Measurements from ENCODE around the gene PHLDA1.

The PHLDA1 gene

DNA sequence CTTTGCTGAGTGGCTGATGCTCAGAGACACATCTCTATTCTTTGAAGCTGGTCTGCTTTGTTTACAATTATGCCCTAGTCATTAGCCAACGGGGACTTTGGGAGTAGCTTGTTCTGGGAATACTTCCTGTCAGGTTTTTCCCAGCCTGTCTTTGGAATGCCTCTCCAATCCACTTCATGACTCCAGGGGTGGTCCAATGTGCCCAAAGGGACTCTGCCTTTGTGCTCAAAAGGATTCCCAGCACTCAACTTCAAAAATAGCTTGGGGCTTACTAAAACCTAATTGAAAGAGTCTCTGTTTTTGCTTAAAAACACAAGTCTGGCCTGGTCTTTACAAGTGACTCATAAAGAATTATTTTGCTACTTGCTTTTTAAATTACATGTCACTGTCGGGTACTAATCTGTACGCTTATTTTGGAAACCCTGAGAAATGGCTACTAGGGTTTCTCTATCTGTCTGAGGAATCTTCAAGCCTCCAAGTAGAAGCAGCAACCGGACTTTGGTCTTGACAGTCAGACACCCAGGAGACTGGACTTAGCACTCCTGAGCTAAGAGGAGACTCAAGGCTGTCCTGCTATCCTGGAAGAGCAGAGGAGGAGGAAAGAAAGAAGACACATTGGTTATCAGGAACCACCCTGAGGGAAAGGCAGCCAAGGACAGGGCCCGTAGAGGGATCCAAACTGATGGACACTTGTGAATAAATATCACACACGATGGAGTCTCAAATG, 20.7 kb downstream of the PHLDA1 start:
- Mint-ChIP-seq H3K36me3 (ENCODE audit: low read depth) (no peaks in the 10 kb centered on the region), H3K4me3 (no peak overlapping the region), H3K9me3 (no peaks in the 10 kb centered on the region), H3K27me3 (ENCODE audit: low read depth) (peaks cover 18% of the 10 kb centered on the region), H3K27ac (peak overlapping the region in 1 of 3 experiments; percentile 47), H3K4me1 (peaks cover 26% of the 10 kb centered on the region)
- TF ChIP-seq, protein P1, sequence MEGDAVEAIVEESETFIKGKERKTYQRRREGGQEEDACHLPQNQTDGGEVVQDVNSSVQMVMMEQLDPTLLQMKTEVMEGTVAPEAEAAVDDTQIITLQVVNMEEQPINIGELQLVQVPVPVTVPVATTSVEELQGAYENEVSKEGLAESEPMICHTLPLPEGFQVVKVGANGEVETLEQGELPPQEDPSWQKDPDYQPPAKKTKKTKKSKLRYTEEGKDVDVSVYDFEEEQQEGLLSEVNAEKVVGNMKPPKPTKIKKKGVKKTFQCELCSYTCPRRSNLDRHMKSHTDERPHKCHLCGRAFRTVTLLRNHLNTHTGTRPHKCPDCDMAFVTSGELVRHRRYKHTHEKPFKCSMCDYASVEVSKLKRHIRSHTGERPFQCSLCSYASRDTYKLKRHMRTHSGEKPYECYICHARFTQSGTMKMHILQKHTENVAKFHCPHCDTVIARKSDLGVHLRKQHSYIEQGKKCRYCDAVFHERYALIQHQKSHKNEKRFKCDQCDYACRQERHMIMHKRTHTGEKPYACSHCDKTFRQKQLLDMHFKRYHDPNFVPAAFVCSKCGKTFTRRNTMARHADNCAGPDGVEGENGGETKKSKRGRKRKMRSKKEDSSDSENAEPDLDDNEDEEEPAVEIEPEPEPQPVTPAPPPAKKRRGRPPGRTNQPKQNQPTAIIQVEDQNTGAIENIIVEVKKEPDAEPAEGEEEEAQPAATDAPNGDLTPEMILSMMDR (IDR thresholded peaks at IDR 0.05; ENCODE audit: unreplicated experiment in 3 of 3), result no peak

DNA sequence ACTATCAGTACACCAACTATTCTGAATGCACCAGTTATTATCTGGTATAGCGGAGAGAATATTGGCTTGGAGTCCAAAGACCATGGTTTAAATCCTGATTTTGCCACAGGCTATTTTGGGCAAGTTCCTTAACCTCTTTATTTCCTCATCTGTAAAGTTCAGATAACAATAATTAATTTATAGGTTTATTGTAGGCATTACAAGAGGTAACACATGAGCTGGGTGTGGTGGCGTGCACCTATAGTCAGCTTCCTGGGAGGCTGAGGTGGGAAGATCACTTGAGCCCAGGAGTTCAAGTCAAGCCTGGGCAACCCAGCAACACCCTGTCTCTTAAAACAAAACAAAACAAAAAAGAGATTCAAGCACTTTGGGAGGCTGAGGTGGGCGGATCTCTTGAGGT, 23.1 kb downstream of the PHLDA1 start:
- Mint-ChIP-seq H3K9me3 (peaks cover 6% of the 10 kb centered on the region), H3K27me3 (ENCODE audit: low read depth) (peaks cover 18% of the 10 kb centered on the region), H3K4me3 (no peak overlapping the region), H3K27ac (no peak overlapping the region), H3K4me1 (peaks cover 32% of the 10 kb centered on the region), H3K36me3 (ENCODE audit: low read depth) (peaks cover 4% of the 10 kb centered on the region)
- TF ChIP-seq, protein P1 (IDR thresholded peaks at IDR 0.05; ENCODE audit: unreplicated experiment in 3 of 3), result no peak

DNA sequence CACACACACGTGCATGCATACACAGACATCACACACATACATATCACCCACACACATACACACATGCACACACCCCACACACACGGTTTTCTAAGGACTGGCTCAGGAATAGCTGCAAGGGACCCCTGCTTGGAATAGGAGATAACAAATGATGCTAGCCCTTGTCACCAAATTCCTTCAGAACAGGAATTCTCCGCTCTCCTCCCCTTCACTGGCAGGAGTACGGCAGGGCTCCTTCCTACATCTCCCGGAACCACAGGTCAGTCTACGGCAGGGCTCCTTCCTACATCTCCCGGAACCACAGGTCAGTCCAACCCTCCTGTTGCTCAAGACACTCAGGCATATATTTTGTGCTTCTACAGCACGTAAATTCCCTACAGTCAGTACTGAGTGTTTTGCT, 23.9 kb downstream of the PHLDA1 start:
- peak overlapping the region in 1 of 3 experiments; percentile 16 for H3K27ac Mint-ChIP-seq
- peaks cover 18% of the 10 kb centered on the region for H3K27me3 Mint-ChIP-seq (ENCODE audit: low read depth)

DNA sequence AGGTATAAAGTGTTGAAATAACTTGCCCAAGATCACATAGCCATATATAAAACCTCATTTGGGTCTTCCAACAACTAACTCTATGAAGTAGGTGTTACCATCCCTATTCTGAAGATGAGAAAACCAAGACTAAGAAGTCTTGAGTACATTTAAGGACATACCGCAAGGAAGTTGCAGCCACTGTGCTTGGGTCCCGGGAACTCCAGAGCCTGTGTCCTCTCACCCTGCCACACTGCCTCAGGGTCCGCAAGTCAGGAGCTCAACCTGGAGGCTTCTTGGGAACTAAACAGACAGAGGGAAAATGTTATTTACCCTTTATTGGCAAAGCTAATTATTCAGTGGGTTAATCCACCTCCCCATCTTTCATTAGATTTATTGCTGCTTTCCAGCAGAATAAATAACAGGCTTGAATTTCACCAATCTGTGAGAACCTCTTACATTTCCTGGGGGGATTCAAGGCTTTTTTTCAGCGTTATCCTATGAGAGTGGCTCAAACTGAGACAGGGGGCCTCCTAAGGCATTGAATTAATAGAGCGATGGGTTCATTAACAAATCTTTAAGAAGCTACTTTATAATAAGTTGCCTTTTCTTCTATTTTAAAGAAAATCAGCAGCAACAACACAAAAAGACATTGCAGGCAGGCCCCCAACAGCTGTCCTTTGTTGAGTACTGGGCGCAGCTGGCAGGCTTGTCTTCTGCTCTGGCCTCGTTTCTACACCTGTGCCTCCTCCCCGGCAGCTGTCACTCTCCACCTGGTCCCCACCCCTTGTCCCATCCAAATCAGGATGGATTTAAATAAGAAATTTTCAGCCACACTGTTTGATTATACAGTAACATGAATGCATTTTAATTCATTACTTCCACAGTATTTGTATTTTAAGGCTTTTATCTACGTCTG, 25.3 kb downstream of the PHLDA1 start:
- Mint-ChIP-seq H3K27me3 (ENCODE audit: low read depth) (peaks cover 4% of the 10 kb centered on the region), H3K4me3 (no peak overlapping the region), H3K27ac (peak overlapping the region in 2 of 3 experiments; percentile 24 to 29), H3K9me3 (peaks cover 6% of the 10 kb centered on the region), H3K4me1 (peaks cover 36% of the 10 kb centered on the region), H3K36me3 (ENCODE audit: low read depth) (peaks cover 6% of the 10 kb centered on the region)
- TF ChIP-seq, protein P1 (IDR thresholded peaks at IDR 0.05; ENCODE audit: unreplicated experiment in 3 of 3), result no peak

More for the DNA sequence above, 23.9 kb downstream of the PHLDA1 start:
- Mint-ChIP-seq H3K4me1 (peaks cover 36% of the 10 kb centered on the region), H3K4me3 (no peak overlapping the region), H3K36me3 (ENCODE audit: low read depth) (peaks cover 6% of the 10 kb centered on the region), H3K9me3 (peaks cover 6% of the 10 kb centered on the region)
- TF ChIP-seq, protein P1 (IDR thresholded peaks at IDR 0.05; ENCODE audit: unreplicated experiment in 3 of 3), result no peak

DNA sequence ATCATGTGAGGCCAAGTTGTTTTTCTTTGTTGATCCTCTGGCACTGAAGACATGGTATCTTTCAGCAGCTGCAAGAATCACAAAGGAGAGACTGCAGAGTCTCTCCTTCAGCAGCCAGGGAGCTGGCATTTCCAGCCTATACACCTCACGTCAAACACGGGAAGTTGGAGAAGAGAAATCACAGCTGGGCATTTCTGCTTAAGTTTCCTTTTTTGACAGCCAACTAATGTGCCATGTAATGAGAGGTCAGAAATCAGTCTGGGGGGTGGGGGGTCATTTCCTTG, 28.3 kb downstream of the PHLDA1 start:
- Mint-ChIP-seq H3K4me3 (peak overlapping the region in 1 of 3 experiments; percentile 11), H3K9me3 (peaks cover 6% of the 10 kb centered on the region), H3K27me3 (ENCODE audit: low read depth) (no peaks in the 10 kb centered on the region), H3K27ac (peak overlapping the region; percentile 67 to 75 (median 73)), H3K4me1 (peaks cover 31% of the 10 kb centered on the region), H3K36me3 (ENCODE audit: low read depth) (peaks cover 6% of the 10 kb centered on the region)
- TF ChIP-seq, protein P1 (IDR thresholded peaks at IDR 0.05; ENCODE audit: unreplicated experiment in 3 of 3), result no peak

Data from nephron (organoid).